KOPT-K1 (cell line): Measurements from ENCODE around the gene HAAO.
"Not testable (repeated sequence)": the region's sequence is repeated elsewhere in the genome, so short reads cannot be mapped to it uniquely, and the experiment has no call there.

Experiments
- H3K27ac ChIP-seq: fragments of 200-600 bp; sonication (generic); 2 replicates; pipeline ENCODE4 v1.5.1; 2016; ENCODE audit warnings: antibody characterized with exemption, mild to moderate bottlenecking, low read depth, low read length; ENCODE audit not compliant: poor library complexity, severe bottlenecking
- H3K36me3 ChIP-seq: fragments of 200-600 bp; sonication (generic); 2 replicates; pipeline ENCODE4 v1.5.1; 2017; ENCODE audit warnings: antibody characterized with exemption, mild to moderate bottlenecking, low read length, moderate library complexity; ENCODE audit not compliant: insufficient read depth
- H3K9me3 ChIP-seq: fragments of 200-600 bp; sonication (generic); 2 replicates; pipeline ENCODE4 v1.5.1; 2017; ENCODE audit warnings: antibody characterized with exemption, low read length, mild to moderate bottlenecking; ENCODE audit not compliant: insufficient read depth, poor library complexity, severe bottlenecking

Gene HAAO

GRCh38 chr2:42792583-42793333 lies at the start of gene HAAO:
Gene HAAO, minus strand, starts transcription at chr2:42792583. Its CDS starts 47 bp downstream, at chr2:42792536.
- H3K9me3 ChIP-seq, result no peaks in the 10 kb centered on the region
- no peaks in the 10 kb centered on the region for H3K36me3 ChIP-seq
- no peak within 1 kb of the TSS for H3K27ac ChIP-seq

GRCh38 chr2:42841344-42841743 lies 49.0 kb upstream of the HAAO start:
- H3K9me3 ChIP-seq, result no peaks in the 10 kb centered on the region

GRCh38 chr2:42840760-42841159 lies 48.4 kb upstream of the HAAO start:
- no peaks in the 10 kb centered on the region for H3K36me3 ChIP-seq
- H3K9me3 ChIP-seq, result no peaks in the 10 kb centered on the region
- no peak overlapping the region for H3K27ac ChIP-seq

More at GRCh38 chr2:42841344-42841743, 49.0 kb upstream of the HAAO start:
- no peaks in the 10 kb centered on the region for H3K36me3 ChIP-seq
- no peak overlapping the region for H3K27ac ChIP-seq

- Histone ChIP-seq H3K9me3 (no peaks in the 10 kb centered on the region), H3K36me3 (no peaks in the 10 kb centered on the region)
These were observed 47.6 kb upstream of the HAAO start for GRCh38 chr2:42839809-42840501.

GRCh38 chr2:42838133-42838532 lies 45.8 kb upstream of the HAAO start:
- no peaks in the 10 kb centered on the region for H3K9me3 ChIP-seq
- no peaks in the 10 kb centered on the region for H3K36me3 ChIP-seq
- no peak overlapping the region for H3K27ac ChIP-seq

More at GRCh38 chr2:42839809-42840501, 47.6 kb upstream of the HAAO start:
- no peak overlapping the region for H3K27ac ChIP-seq

- Histone ChIP-seq H3K27ac (no peak overlapping the region), H3K9me3 (no peaks in the 10 kb centered on the region), H3K36me3 (no peaks in the 10 kb centered on the region)
These were observed 43.4 kb upstream of the HAAO start for GRCh38 chr2:42835577-42836371.

- Histone ChIP-seq H3K36me3 (no peaks in the 10 kb centered on the region), H3K27ac (no peak overlapping the region), H3K9me3 (no peaks in the 10 kb centered on the region)
These were observed 41.8 kb upstream of the HAAO start for GRCh38 chr2:42834161-42834560.

GRCh38 chr2:42832289-42832634 lies 39.9 kb upstream of the HAAO start:
- Histone ChIP-seq H3K27ac (no peak overlapping the region), H3K9me3 (no peaks in the 10 kb centered on the region)

GRCh38 chr2:42831575-42832288 lies 39.3 kb upstream of the HAAO start:
- H3K27ac ChIP-seq, H3K36me3 ChIP-seq, H3K9me3 ChIP-seq: not testable (repeated sequence)

More at GRCh38 chr2:42832289-42832634, 39.9 kb upstream of the HAAO start:
- no peaks in the 10 kb centered on the region for H3K36me3 ChIP-seq

GRCh38 chr2:42830922-42831574 lies 38.7 kb upstream of the HAAO start:
- H3K9me3 ChIP-seq, result no peaks in the 10 kb centered on the region
- H3K36me3 ChIP-seq, result no peaks in the 10 kb centered on the region
- H3K27ac ChIP-seq, result no peak overlapping the region

- Histone ChIP-seq H3K27ac (no peak overlapping the region), H3K36me3 (no peaks in the 10 kb centered on the region), H3K9me3 (no peaks in the 10 kb centered on the region)
These were observed 37.5 kb upstream of the HAAO start for GRCh38 chr2:42829671-42830440.

GRCh38 chr2:42828487-42829425 lies 36.4 kb upstream of the HAAO start:
- no peaks in the 10 kb centered on the region for H3K9me3 ChIP-seq
- no peak overlapping the region for H3K27ac ChIP-seq
- H3K36me3 ChIP-seq, result no peaks in the 10 kb centered on the region
